K562 (cell line): ENCODE measurements around the gene SULT1C3. TPM values are rescaled to one million over a fixed set of nuclear protein-coding genes. Genes with fewer than 3 reads are reported as not detected.

Source experiments
- ATAC-seq: fragments of 200-7000 bp; cut with Tn5 transposase; 3 replicates; pipeline ENCODE4 v1.9.1; 2020; ENCODE audit warnings: moderate library complexity
- BruUV-seq: library from RNA; stranded (reverse); fragments of 400-500 nt; replicated peaks from 2 replicates; lab custom pipeline; 2021; lab: Mats Ljungman, UMichigan
- CTCF ChIA-PET: fragments of 300-600 bp; formaldehyde crosslinking; extraction: SDS; loops from one replicate; lab custom pipeline; 2021; ENCODE audit warnings: low intra/inter-chr PET ratio; lab: Yijun Ruan, JAX
- POLR2A ChIA-PET: fragments of 300-600, 350-650 bp; sonication (Branson Sonifier 250); formaldehyde crosslinking; extraction: SDS; loops from one replicate; lab custom pipeline; 2021; ENCODE audit warnings: antibody characterized with exemption, inconsistent platforms; lab: Yijun Ruan, JAX
- DNase-seq, 4 experiments: peaks; one replicate each; pipeline versions ENCODE4 v3.0.0 to v3.0.0-alpha.2; 2011 to 2018; ENCODE audit warnings: low spot score in 3 of 4, mixed read lengths in 3 of 4; ENCODE audit errors: extremely low read depth in 1 of 4
- FAIRE-seq: peaks from 2 replicates; lab custom pipeline; 2011; peaks lifted over from hg19 to GRCh38; lab: Jason Lieb, UNC
- H2AFZ ChIP-seq: 2 replicates; pipeline ENCODE4 v1.6.0; 2011; ENCODE audit warnings: low read depth, low read length, control low read depth, inconsistent platforms
- H3K27ac ChIP-seq: fragments of 200-600 bp; 3 replicates; pipeline ENCODE4 v1.8.0; 2011; ENCODE audit warnings: low read depth, mild to moderate bottlenecking, control low read depth, inconsistent platforms, low read length, moderate library complexity, mixed read lengths; ENCODE audit errors: extremely low read depth
- H3K27me3 ChIP-seq, 2 experiments: fragments of 300-600 bp in 1 of 2; 2 replicates in 1 of 2; 3 replicates in 1 of 2; pipeline versions ENCODE4 v1.6.0 to v1.8.0; 2011; ENCODE audit warnings: inconsistent platforms in 2 of 2, low read length in 2 of 2, mild to moderate bottlenecking in 1 of 2, mixed read lengths in 1 of 2, moderate library complexity in 1 of 2; ENCODE audit not compliant: control insufficient read depth in 2 of 2, insufficient read depth in 2 of 2
- H3K36me3 ChIP-seq: fragments of 300-600 bp; 3 replicates; pipeline ENCODE4 v1.8.0; 2011; ENCODE audit warnings: mild to moderate bottlenecking, low read length, inconsistent platforms; ENCODE audit not compliant: control insufficient read depth, insufficient read depth
- H3K4me1 ChIP-seq, 2 experiments: fragments of 200-600 bp in 1 of 2; replicated peaks in 1 of 2; 2 replicates in 1 of 2; 3 replicates in 1 of 2; pipeline versions ENCODE4 v1.5.1 to v1.8.0; 2011; ENCODE audit warnings: inconsistent platforms in 2 of 2, low read length in 2 of 2, mild to moderate bottlenecking in 1 of 2, mixed read lengths in 1 of 2, moderate library complexity in 1 of 2; ENCODE audit not compliant: control insufficient read depth in 2 of 2, insufficient read depth in 2 of 2
- H3K4me2 ChIP-seq: 2 replicates; pipeline ENCODE4 v1.6.1; 2011; ENCODE audit warnings: low read length, control low read depth, inconsistent platforms, mixed read lengths; ENCODE audit not compliant: insufficient read depth
- H3K4me3 ChIP-seq: fragments of 200-600 bp; sonication (generic), shearing (Covaris generic); 2 replicates; pipeline ENCODE4 v1.5.1; 2016; ENCODE audit warnings: control low read depth, inconsistent platforms
- H3K79me2 ChIP-seq: fragments of 200-600 bp; 3 replicates; pipeline ENCODE4 v1.8.0; 2011; ENCODE audit warnings: low read length, inconsistent platforms; ENCODE audit not compliant: control insufficient read depth, insufficient read depth
- H3K9ac ChIP-seq, 2 experiments: 2 replicates each; pipeline versions ENCODE4 v1.6.0 to v1.6.1; 2011; ENCODE audit warnings: low read depth in 2 of 2, low read length in 2 of 2, control low read depth in 1 of 2, inconsistent platforms in 1 of 2, mild to moderate bottlenecking in 1 of 2, mixed read lengths in 1 of 2; ENCODE audit not compliant: insufficient read depth in 1 of 2
- H3K9me1 ChIP-seq: one replicate; pipeline ENCODE4 v1.6.0; 2011; ENCODE audit warnings: inconsistent platforms, mild to moderate bottlenecking, low read length, moderate library complexity; ENCODE audit not compliant: control insufficient read depth, insufficient read depth
- H3K9me3 ChIP-seq: replicated peaks from 2 replicates; pipeline ENCODE4 v1.5.1; 2011; ENCODE audit warnings: low read depth, low read length, inconsistent platforms; ENCODE audit not compliant: control insufficient read depth, insufficient read depth
- H4K20me1 ChIP-seq: replicated peaks from 2 replicates; pipeline ENCODE4 v1.6.1; 2011; ENCODE audit warnings: low read length, inconsistent platforms, mixed read lengths; ENCODE audit not compliant: control insufficient read depth, insufficient read depth
- CHAMP1 ChIP-seq: fragments of 450-650 bp; IDR thresholded peaks from 2 replicates; pipeline ENCODE4 v1.6.1; 2016; ENCODE audit warnings: mild to moderate bottlenecking
- POLR2AphosphoS2 ChIP-seq: IDR thresholded peaks from 2 replicates; pipeline ENCODE4 v1.6.1; 2012; ENCODE audit warnings: low read length, improper control_type of control experiment
- ZBTB40 ChIP-seq, 2 experiments: fragments of 450-650 bp in 1 of 2; sonication (generic) in 1 of 2; formaldehyde crosslinking in 1 of 2; IDR thresholded peaks; 2 replicates each; pipeline versions ENCODE4 v1.7.1 to v1.9.0; 2016 to 2022; ENCODE audit warnings: inconsistent platforms in 1 of 2, mild to moderate bottlenecking in 1 of 2, missing genetic modification reagents in 1 of 2
- ZNF583 ChIP-seq: fragments of 250-450 bp; sonication (Bioruptor Pico); IDR thresholded peaks from 2 replicates; pipeline ENCODE4 v1.4.0; 2020
- ZNF592 ChIP-seq: fragments of 450-650 bp; IDR thresholded peaks from 2 replicates; pipeline ENCODE4 v1.6.1; 2017; ENCODE audit warnings: antibody characterized with exemption, mild to moderate bottlenecking
- WGBS: fragments of 100-300 bp; shearing (Covaris generic); methylation state at CpG from one replicate; pipeline ENCODE4 v1.1.6; 2016; ENCODE audit warnings: low coverage, mixed read lengths; ENCODE audit not compliant: insufficient coverage; ENCODE audit errors: missing lambda C conversion rate; 5-methylcytosine and 5-hydroxymethylcytosine counted together
- in situ Hi-C: fragments of 300-500 bp; cut with MboI; formaldehyde crosslinking; loops from 4 replicates; pipeline ENCODE4 v1.15.0; 2018; ENCODE audit warnings: inconsistent platforms, mixed read lengths
- intact Hi-C: fragments of 100-400 bp; cut with micrococcal nuclease; formaldehyde crosslinking; loops from 2 replicates; pipeline ENCODE4 v1.14.2; 2022
- polyA plus RNA-seq, 8 experiments: library from polyadenylated mRNA; depleted of rRNA in 4 of 8; stranded (reverse) in 5 of 8; unstranded in 3 of 8; fragments of >200 nt; fragmentation: Nextera tagmentation in 2 of 8; fragmentation: Illumina TruSeq in 1 of 8; extraction: Ambion mirVana in 2 of 8; extraction: Trizol in 1 of 8; gene quantifications; 2 replicates each; pipeline versions ENCODE4 v1.2.1 to v1.2.3, GENCODE V29; 2011 to 2014; ENCODE audit warnings: inconsistent platforms in 1 of 8, missing spikeins in 1 of 8
- total RNA-seq, 7 experiments: library from RNA; depleted of rRNA in 6 of 7; stranded (reverse); fragments of >200 nt in 6 of 7; fragmentation: Illumina TruSeq in 2 of 7; extraction: Trizol in 2 of 7; gene quantifications; 2 replicates each; pipeline versions ENCODE4 v1.2.1 to v1.2.3, GENCODE V29; 2011 to 2021; ENCODE audit warnings: low replicate concordance in 1 of 7

Gene SULT1C3
- total and polyA plus RNA-seq, 9 of the 15 experiments (the other 6 are each of a cell fraction or from before 2014, with no cell fraction given): not detected

DNA sequence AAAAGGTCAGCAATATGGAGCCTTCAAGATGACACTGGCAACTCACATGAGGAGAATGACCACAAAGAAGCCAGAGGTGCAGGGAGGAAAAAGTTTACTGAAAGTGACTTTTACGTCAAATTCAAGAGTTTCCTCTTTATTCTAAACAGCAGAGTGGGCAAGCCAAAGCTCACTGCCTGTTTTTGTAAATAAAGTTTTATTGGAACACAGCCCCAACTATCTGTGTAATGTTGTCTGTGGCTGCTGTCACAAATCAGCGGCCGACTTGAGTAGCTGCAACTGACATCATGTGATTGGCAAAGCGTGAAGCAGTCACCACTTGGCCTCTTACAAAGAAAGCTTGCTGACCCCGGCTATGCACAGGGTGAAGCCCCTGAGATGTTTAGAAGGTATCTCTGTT, 39.7 kb downstream of the SULT1C3 start:
- H3K9me3 ChIP-seq: no peaks in the 10 kb centered on the region
- no peaks in the 10 kb centered on the region for H3K9me1 ChIP-seq
- ATAC-seq (peak; percentile 45; the same call in 2 of the 3 replicates), DNase-seq (no peak), FAIRE-seq (no peak)
- H3K27ac ChIP-seq: no peak overlapping the region
- H3K9ac ChIP-seq: no peak overlapping the region
- no peaks in the 10 kb centered on the region for H4K20me1 ChIP-seq
- no TSS peak for BruUV-seq
- intact Hi-C loops: no loop called here
- POLR2A ChIA-PET: interaction anchor here (0.6 kb wide), 2 partner anchors 46 to 302 kb away, joined by 3 to 4 read pairs; no protein-coding TSS in a partner anchor
- no peak overlapping the region for H3K4me3 ChIP-seq
- in situ Hi-C loops: no loop called here
- 2% methylated on average over 5 of the region's 5 CpGs for WGBS
- peaks cover 8 to 9% of the 10 kb centered on the region in 2 experiments; a peak in 2 of 5 replicates for H3K27me3 ChIP-seq
- CTCF ChIA-PET: no interaction called here
- no peaks in the 10 kb centered on the region for H3K4me1 ChIP-seq
- H3K36me3 ChIP-seq: no peaks in the 10 kb centered on the region
- 0 out of 2 replicates have a peak overlapping the region, but pooled peaks have one; percentile 39 for H2AFZ ChIP-seq
- H3K79me2 ChIP-seq: no peaks in the 10 kb centered on the region
- no peak overlapping the region for H3K4me2 ChIP-seq
- TF ChIP-seq ZNF592 (no peak), CHAMP1 (no peak), POLR2AphosphoS2 (no peak), ZBTB40 (IDR thresholded peaks at IDR 0.05) (peak; percentile 96), ZBTB40 (CRISPR knock-in tag; IDR thresholded peaks at IDR 0.05) (peak; percentile 91), ZNF583 (CRISPR knock-in tag) (no peak)
